ENCODE data around the gene ATXN1.

GRCh38 chr6:16321826-16322225 is 439.4 kb downstream of the ATXN1 start:
- TF ChIP-seq POLR2A (IDR thresholded peaks at IDR 0.05) (no peak), CTCF (IDR thresholded peaks at IDR 0.05) (no peak), EP300 (IDR thresholded peaks at IDR 0.05) (no peak), POLR2AphosphoS5 (IDR thresholded peaks at IDR 0.05) (no peak)

All from gastroesophageal sphincter (tissue), 3 donors.